Inflammatory macrophage treated with lipopolysaccharide for 1 hour (primary cell): ENCODE results near the gene TANGO2.

Experiments used
- DNase-seq, 2 donors: peaks; one replicate each; pipeline ENCODE4 v3.0.0-alpha.2; 2020 to 2022

Gene TANGO2

GRCh38 chr22:20110359-20110985 lies 89.6 kb downstream of the TANGO2 start:
- no peak for DNase-seq

GRCh38 chr22:20111045-20111688 lies 90.3 kb downstream of the TANGO2 start:
- DNase-seq, result no peak

- DNase-seq, result no peak
Measured at GRCh38 chr22:20111689-20112622, 91.0 kb downstream of the TANGO2 start.

DNA sequence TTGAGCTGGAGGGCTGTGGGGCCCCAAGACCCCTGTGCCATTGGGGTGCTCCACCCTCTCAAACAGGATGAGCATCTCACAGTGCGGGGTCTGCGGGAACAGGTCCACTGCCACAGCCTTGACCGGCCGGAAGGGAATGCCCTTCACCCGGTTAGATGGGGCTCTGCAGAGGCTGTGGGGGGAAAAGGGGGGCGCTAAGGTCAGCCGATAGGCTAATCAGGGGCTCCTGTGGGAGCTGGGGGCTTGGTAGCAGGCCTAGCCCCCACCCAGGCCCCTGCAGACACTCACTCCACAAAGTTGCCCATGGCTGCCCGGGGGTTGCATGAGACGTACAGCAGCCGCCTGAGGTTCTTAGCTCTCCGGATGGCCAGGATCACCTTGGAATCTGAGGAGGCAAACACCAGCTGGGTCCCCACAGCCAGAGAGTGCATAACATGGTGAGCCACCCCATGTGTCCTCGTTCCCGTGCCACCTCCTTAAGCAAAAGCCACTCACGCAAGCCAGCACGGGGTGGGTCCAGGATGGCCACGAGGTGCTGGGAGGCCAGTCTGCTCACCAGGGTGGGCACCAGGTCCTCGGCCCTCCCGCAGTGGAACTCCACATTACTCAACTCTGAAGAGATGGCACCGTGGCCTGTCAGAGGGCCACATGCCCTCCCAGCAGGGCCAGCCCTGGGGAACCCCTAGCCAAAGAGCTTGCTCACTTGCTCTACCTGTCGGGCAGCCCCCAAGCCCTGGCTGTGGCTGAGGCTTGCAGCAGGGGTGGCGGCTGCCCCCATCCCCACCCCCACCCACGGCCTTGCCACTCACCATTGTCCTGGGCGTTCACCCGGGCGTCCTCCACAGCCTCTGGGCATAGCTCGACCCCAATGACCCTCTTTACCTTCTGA lies 92.0 kb downstream of the TANGO2 start:
- DNase-seq, result no peak

GRCh38 chr22:20113551-20114310 lies 92.8 kb downstream of the TANGO2 start:
- no peak for DNase-seq

DNA sequence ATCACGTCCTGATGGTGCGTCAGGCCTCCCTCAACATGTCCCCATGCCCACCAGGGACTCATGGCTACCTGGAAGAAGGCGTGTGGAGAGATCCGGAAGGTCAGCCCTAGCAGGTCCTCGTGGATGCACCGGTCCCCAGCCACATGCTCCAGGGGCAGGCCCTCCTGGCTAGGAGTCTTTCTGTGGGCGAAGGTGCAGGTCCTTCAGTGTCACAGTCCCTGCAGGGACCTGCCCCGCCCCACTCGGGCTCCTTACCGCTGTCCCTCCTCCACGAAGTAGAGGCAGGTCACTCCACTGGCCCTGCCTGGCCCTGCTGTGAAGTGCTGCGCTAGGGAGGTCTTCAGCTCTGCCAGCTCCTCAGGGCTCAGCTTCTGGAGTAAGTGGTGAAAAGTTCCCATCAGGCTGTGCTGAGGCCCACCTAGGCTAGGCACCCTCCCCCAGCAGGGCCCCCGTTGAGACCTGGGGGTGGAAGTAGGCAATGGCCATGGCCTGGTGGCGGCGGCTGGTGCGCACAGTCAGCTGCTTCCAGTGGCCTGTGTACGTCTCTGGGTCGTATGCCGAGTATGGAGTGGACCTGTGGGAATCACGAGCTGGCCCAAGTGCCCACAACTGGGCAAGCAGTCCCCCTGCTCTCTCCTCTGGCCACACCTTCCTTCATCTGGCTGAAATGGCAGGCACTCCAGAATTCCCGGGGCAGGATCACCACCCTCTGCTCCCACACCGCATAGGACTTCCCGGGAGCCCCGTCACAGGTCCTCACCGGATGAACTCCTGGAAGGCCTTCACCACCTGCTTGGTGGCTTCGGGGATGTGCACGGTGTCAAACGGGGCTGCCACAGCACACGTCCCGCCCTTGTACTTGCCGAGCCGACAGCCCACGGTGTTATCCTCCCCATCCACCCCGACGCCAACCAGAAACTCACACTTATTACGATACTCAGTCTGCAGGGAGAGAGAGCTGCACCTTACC lies 93.9 kb downstream of the TANGO2 start:
- DNase-seq, result no peak

DNA sequence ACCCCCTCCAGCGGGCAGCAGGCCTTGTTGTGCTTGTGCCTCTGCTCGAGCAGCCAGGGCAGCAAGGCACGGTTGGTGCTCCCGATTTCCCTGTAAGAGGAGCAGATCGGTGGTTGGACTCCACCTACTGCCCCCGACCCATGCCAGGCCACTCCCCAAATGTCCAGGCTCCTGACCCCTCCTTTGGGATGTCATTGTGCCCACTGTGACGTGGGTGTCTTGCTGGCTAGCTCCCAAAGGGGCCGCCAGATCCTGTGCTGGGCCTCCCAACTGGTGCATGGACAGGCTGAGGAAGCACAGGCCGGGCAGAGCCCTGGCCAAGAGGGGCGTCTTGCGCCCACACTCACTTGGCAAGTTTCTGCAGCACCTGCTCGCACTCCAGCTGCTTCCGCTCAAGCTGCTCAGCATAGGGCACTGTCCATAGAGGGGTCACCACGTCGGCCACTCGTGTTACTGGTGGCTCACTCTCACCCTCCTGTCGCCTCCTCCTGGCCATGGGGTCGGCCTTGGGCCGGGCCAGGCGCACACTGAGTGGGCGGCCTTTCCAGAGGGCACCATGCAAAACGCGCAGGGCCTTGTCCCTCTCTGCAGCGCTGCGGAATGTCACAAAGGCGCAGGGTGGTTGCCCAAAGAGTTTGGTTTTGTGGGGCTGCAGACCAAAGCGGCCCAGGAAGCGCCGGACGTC lies 94.9 kb downstream of the TANGO2 start, which contains the start of gene RANBP1:
Gene RANBP1, plus strand, starts transcription at position 414 of the 685 bp plus-strand sequence. Its CDS starts 81 bp downstream, at position 495.
- no peak for DNase-seq

DNA sequence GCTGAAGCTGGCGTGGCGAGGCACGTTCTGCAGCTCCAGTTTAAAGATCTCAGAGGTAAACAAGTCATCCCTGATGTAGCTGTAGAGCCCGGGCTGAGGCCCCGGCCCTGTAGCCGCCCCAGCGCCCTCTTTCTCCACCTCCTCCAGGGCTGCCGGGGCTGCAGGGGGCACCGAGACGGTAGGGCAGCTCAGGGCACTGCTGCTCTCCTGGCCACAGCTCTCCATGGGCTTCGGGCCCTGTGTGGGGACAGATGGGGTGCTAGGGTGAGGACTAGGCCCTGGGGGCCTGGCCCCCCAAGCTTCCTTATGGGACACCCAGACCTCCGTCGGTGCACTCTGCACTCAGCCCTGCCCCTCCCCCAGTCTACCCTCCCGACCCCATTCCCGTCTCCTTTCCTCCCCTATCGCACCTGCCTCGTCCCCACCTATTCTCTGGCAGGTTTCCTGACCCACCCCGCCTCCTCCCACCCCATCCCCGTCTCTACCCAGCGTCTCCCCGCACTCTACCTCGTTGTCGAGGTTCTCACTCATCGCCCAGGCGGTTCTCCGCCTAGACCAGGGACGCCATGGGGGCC lies 95.6 kb downstream of the TANGO2 start:
- no peak for DNase-seq
